Endothelial cell of umbilical vein (primary cell): ENCODE data around the gene SAMD14. TPM values are rescaled to one million over a fixed set of nuclear protein-coding genes. Genes with fewer than 3 reads are reported as not detected.

ENCODE experiments used
- BruUV-seq: library from RNA; stranded (reverse); fragments of 400-500 nt; replicated peaks from 2 replicates; lab custom pipeline; 2021; lab: Mats Ljungman, UMichigan
- CTCF ChIA-PET: fragments of 300-600, 350-600 bp; sonication (Branson Sonifier 250); formaldehyde crosslinking; loops from one replicate; lab custom pipeline; 2021; ENCODE audit warnings: antibody characterized with exemption, inconsistent platforms; lab: Charles Lee
- POLR2A ChIA-PET: fragments of 300-600, 350-600 bp; sonication (Branson Sonifier 250); formaldehyde crosslinking; loops from one replicate; lab custom pipeline; 2021; ENCODE audit warnings: antibody characterized with exemption, inconsistent platforms; lab: Charles Lee
- DNase-seq: peaks from one replicate; pipeline ENCODE4 v3.0.0-alpha.2; 2011; ENCODE audit warnings: low read depth, low spot score
- FAIRE-seq: peaks from 2 replicates; lab custom pipeline; 2011; peaks lifted over from hg19 to GRCh38; lab: Jason Lieb, UNC
- H2AFZ ChIP-seq: 2 replicates; pipeline ENCODE4 v1.6.0; 2012; ENCODE audit warnings: low read depth, low read length, control low read depth, inconsistent platforms
- H3K27ac ChIP-seq: 2 replicates; pipeline ENCODE4 v1.5.1; 2011; ENCODE audit warnings: low read depth, mild to moderate bottlenecking, control low read depth, low read length, moderate library complexity; ENCODE audit not compliant: insufficient read depth
- H3K27me3 ChIP-seq, 2 experiments: 2 replicates each; pipeline versions ENCODE4 v1.6.0 to v1.6.1; 2011; ENCODE audit warnings: low read length in 2 of 2, mixed read lengths in 1 of 2; ENCODE audit not compliant: control insufficient read depth in 2 of 2, insufficient read depth in 2 of 2
- H3K36me3 ChIP-seq, 2 experiments: 2 replicates in 1 of 2; 3 replicates in 1 of 2; pipeline ENCODE4 v1.5.1; 2011; ENCODE audit warnings: low read length in 2 of 2, mild to moderate bottlenecking in 1 of 2, moderate library complexity in 1 of 2; ENCODE audit not compliant: control insufficient read depth in 2 of 2, insufficient read depth in 2 of 2; ENCODE audit errors: extremely low read depth in 1 of 2
- H3K4me1 ChIP-seq: 3 replicates; pipeline ENCODE4 v1.5.1; 2011; ENCODE audit warnings: mild to moderate bottlenecking, low read length; ENCODE audit not compliant: control insufficient read depth, insufficient read depth; ENCODE audit errors: extremely low read depth
- H3K4me2 ChIP-seq: 2 replicates; pipeline ENCODE4 v1.6.1; 2011; ENCODE audit warnings: low read length, control low read depth, mixed read lengths; ENCODE audit not compliant: insufficient read depth
- H3K4me3 ChIP-seq, 3 experiments: fragments of 200-600 bp in 1 of 3; sonication (generic), shearing (Covaris generic) in 1 of 3; replicated peaks in 1 of 3; 2 replicates each; pipeline ENCODE4 v1.5.1; 2011 to 2016; ENCODE audit warnings: control low read depth in 3 of 3, low read length in 3 of 3, mild to moderate bottlenecking in 2 of 3, inconsistent platforms in 1 of 3, low read depth in 1 of 3, moderate library complexity in 1 of 3; ENCODE audit not compliant: insufficient read depth in 1 of 3
- H3K79me2 ChIP-seq: 2 replicates; pipeline ENCODE4 v1.6.0; 2012; ENCODE audit warnings: low read length, inconsistent platforms; ENCODE audit not compliant: control insufficient read depth, insufficient read depth
- H3K9ac ChIP-seq: replicated peaks from 2 replicates; pipeline ENCODE3; 2011; ENCODE audit warnings: low read length, control low read depth; ENCODE audit not compliant: insufficient read depth; ENCODE audit errors: extremely low read depth
- H3K9me1 ChIP-seq: replicated peaks from 3 replicates; pipeline ENCODE4 v1.6.0; 2011; ENCODE audit warnings: mild to moderate bottlenecking, low read length; ENCODE audit not compliant: control insufficient read depth, insufficient read depth; ENCODE audit errors: extremely low read depth
- H3K9me3 ChIP-seq: replicated peaks from 2 replicates; pipeline ENCODE4 v1.5.1; 2012; ENCODE audit warnings: low read length, inconsistent platforms; ENCODE audit not compliant: control insufficient read depth, insufficient read depth
- H4K20me1 ChIP-seq: replicated peaks from 2 replicates; pipeline ENCODE3; 2011; ENCODE audit warnings: mild to moderate bottlenecking, low read length; ENCODE audit not compliant: control insufficient read depth, insufficient read depth; ENCODE audit errors: extremely low read depth
- EZH2 ChIP-seq: IDR thresholded peaks from 2 replicates; pipeline ENCODE4 v1.6.1; 2012; ENCODE audit warnings: borderline replicate concordance, low read depth, mild to moderate bottlenecking, moderate library complexity, low read length, inconsistent platforms; ENCODE audit not compliant: severe bottlenecking
- FOS ChIP-seq: IDR thresholded peaks from 2 replicates; pipeline ENCODE4 v1.6.1; 2011; ENCODE audit warnings: mild to moderate bottlenecking, low read length, moderate library complexity, borderline replicate concordance; ENCODE audit not compliant: insufficient read depth
- GATA2 ChIP-seq: IDR thresholded peaks from 2 replicates; pipeline ENCODE4 v1.7.0; 2011; ENCODE audit warnings: low read depth, mild to moderate bottlenecking, moderate library complexity, mixed read lengths, low read length; ENCODE audit not compliant: insufficient read length, insufficient read depth
- JUN ChIP-seq: IDR thresholded peaks from 2 replicates; pipeline ENCODE4 v1.6.1; 2011; ENCODE audit warnings: borderline replicate concordance, low read depth; ENCODE audit not compliant: insufficient read length, insufficient read depth
- MYC ChIP-seq: IDR thresholded peaks from one replicate; pipeline ENCODE4 v1.6.1; 2011; ENCODE audit warnings: mild to moderate bottlenecking, low read depth, low read length
- POLR2A ChIP-seq: IDR thresholded peaks from 2 replicates; pipeline ENCODE4 v1.6.1; 2012; ENCODE audit warnings: low read depth, mild to moderate bottlenecking, control low read depth, low read length
- POLR2AphosphoS5 ChIP-seq: IDR thresholded peaks from 2 replicates; pipeline ENCODE4 v1.6.1; 2012; ENCODE audit warnings: low read depth, mild to moderate bottlenecking, control low read depth, low read length, moderate library complexity; ENCODE audit not compliant: insufficient read depth
- dilution Hi-C: fragments of 300-500 bp; cut with MboI; formaldehyde crosslinking; loops from one replicate; pipeline ENCODE4 v1.15.0; 2019; ENCODE audit warnings: low sequenced_read_pairs; ENCODE audit not compliant: extremely low pct_ligation_motif_present
- intact Hi-C: fragments of 100-400 bp; cut with micrococcal nuclease; formaldehyde crosslinking; loops from one replicate; pipeline ENCODE4 v1.10.0; 2022
- polyA plus RNA-seq, 4 experiments: library from polyadenylated mRNA; depleted of rRNA in 3 of 4; stranded (reverse) in 3 of 4; unstranded in 1 of 4; fragments of >200 nt; gene quantifications; 2 replicates each; pipeline versions ENCODE4 v1.2.1 to v1.2.3, GENCODE V29; 2011 to 2012; ENCODE audit warnings: missing spikeins in 1 of 4
- total RNA-seq: library from RNA; stranded (reverse); gene quantifications from 2 replicates; pipeline ENCODE4 v1.2.3, GENCODE V29; 2021
- TF ChIP-seq, protein P1 (sequence below), 2 donors: IDR thresholded peaks; 1 replicate in 1 of 2; 2 replicates in 1 of 2; pipeline ENCODE4 v1.5.1; 2011; ENCODE audit warnings: low read length in 2 of 2, mild to moderate bottlenecking in 2 of 2, moderate library complexity in 2 of 2, control low read depth in 1 of 2, inconsistent platforms in 1 of 2, low read depth in 1 of 2; ENCODE audit not compliant: insufficient read depth in 1 of 2; ENCODE audit errors: extremely low read depth in 1 of 2
- TF ChIP-seq, protein P2 (sequence below): IDR thresholded peaks from 2 replicates; pipeline ENCODE4 v1.6.1; 2011; ENCODE audit not compliant: insufficient read depth, insufficient read length

The SAMD14 gene
- total and polyA plus RNA-seq, 2 donors (not counting 3 experiments of a cell fraction or from before 2014, with no cell fraction given): 6.8 to 15.6 TPM

DNA sequence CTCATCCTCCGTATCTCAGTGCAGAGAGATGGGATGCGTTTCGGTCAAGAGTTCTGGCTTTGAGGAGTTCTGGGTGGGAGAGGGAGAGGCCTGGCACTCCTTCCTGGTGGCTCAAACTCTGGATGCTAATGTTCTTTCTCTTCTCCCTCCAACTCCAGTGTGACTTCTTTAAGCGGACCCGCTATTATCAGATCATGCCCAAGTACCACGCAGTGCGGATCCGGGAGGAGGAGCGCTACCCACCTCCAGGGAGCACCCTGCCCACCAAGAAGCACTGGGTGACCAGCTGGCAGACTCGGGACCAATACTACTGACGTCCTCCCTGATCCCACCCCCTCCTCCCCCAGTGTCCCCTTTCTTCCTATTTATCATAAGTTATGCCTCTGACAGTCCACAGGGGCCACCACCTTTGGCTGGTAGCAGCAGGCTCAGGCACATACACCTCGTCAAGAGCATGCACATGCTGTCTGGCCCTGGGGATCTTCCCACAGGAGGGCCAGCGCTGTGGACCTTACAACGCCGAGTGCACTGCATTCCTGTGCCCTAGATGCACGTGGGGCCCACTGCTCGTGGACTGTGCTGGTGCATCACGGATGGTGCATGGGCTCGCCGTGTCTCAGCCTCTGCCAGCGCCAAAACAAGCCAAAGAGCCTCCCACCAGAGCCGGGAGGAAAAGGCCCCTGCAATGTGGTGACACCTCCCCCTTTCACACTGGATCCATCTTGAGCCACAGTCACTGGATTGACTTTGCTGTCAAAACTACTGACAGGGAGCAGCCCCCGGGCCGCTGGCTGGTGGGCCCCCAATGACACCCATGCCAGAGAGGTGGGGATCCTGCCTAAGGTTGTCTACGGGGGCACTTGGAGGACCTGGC is 40.8 kb downstream of the SAMD14 start:
- H3K36me3 ChIP-seq: peaks cover 0 to 18% of the 10 kb centered on the region in 2 experiments

More for the DNA sequence above, 40.8 kb downstream of the SAMD14 start:
- DNase-seq (no peak), FAIRE-seq (no peak)
- ChIA-PET POLR2A (no interaction called here), CTCF (interaction anchor here (2.9 to 5.4 kb wide), 2 partner anchors 62 kb away, joined by 88 to 101 read pairs; no protein-coding TSS in a partner anchor)
- no peaks in the 10 kb centered on the region for H4K20me1 ChIP-seq
- no peaks in the 10 kb centered on the region for H3K9me3 ChIP-seq
- dilution Hi-C loops (no loop called here), intact Hi-C loops (no loop called here)
- H3K4me2 ChIP-seq: no peak overlapping the region
- no TSS peak for BruUV-seq
- no peak overlapping the region for H3K27ac ChIP-seq
- H3K9ac ChIP-seq: no peak overlapping the region
- H3K4me3 ChIP-seq: no peak overlapping the region
- TF ChIP-seq EZH2: no peak
- TF ChIP-seq POLR2AphosphoS5: no peak
- TF ChIP-seq, protein P1, sequence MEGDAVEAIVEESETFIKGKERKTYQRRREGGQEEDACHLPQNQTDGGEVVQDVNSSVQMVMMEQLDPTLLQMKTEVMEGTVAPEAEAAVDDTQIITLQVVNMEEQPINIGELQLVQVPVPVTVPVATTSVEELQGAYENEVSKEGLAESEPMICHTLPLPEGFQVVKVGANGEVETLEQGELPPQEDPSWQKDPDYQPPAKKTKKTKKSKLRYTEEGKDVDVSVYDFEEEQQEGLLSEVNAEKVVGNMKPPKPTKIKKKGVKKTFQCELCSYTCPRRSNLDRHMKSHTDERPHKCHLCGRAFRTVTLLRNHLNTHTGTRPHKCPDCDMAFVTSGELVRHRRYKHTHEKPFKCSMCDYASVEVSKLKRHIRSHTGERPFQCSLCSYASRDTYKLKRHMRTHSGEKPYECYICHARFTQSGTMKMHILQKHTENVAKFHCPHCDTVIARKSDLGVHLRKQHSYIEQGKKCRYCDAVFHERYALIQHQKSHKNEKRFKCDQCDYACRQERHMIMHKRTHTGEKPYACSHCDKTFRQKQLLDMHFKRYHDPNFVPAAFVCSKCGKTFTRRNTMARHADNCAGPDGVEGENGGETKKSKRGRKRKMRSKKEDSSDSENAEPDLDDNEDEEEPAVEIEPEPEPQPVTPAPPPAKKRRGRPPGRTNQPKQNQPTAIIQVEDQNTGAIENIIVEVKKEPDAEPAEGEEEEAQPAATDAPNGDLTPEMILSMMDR (IDR thresholded peaks at IDR 0.05; ENCODE audit: extremely low read depth in 1 of 2, insufficient read depth in 1 of 2, low read depth in 1 of 2, low read length in 2 of 2): no peak
- no peak for TF ChIP-seq POLR2A
- no peak for TF ChIP-seq JUN
- no peak for TF ChIP-seq FOS
- no peak for TF ChIP-seq GATA2
- TF ChIP-seq, protein P2, sequence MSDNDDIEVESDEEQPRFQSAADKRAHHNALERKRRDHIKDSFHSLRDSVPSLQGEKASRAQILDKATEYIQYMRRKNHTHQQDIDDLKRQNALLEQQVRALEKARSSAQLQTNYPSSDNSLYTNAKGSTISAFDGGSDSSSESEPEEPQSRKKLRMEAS: no peak
- TF ChIP-seq MYC: no peak
- H3K9me1 ChIP-seq: no peaks in the 10 kb centered on the region
- no peak overlapping the region for H2AFZ ChIP-seq
- H3K4me1 ChIP-seq: no peaks in the 10 kb centered on the region
- no peaks in the 10 kb centered on the region for H3K27me3 ChIP-seq
- H3K79me2 ChIP-seq: no peaks in the 10 kb centered on the region
